Activated CD4-positive, CD25-positive, alpha-beta regulatory T cell treated with anti-CD3 and anti-CD28 coated beads, Interleukin-2, amount 50 U/mL, for 72 hours (primary cell): Measurements from ENCODE around the gene ALKAL2.

Experiments
- DNase-seq: peaks from one replicate; pipeline ENCODE4 v3.0.0; 2021

ALKAL2 gene

GRCh38 chr2:269356-270030 lies 18.4 kb downstream of the ALKAL2 start:
- no peak for DNase-seq

GRCh38 chr2:268323-268722 lies 19.6 kb downstream of the ALKAL2 start:
- no peak for DNase-seq

GRCh38 chr2:264493-265468 lies 23.1 kb downstream of the ALKAL2 start, which contains the start of gene ACP1:
Gene ACP1, plus strand, starts transcription at chr2:264947. Its CDS starts 18 bp downstream, at chr2:264965.
- DNase-seq, result peak; percentile 93

- DNase-seq, result peak; percentile 62
These were observed 24.0 kb downstream of the ALKAL2 start, which contains the start of gene SH3YL1 for GRCh38 chr2:263774-264492. Gene SH3YL1, minus strand, starts transcription at chr2:264032. Its CDS starts 48 bp downstream, at chr2:263984.

GRCh38 chr2:263022-263738 lies 24.7 kb downstream of the ALKAL2 start:
- no peak for DNase-seq

- no peak for DNase-seq
These were observed 25.8 kb downstream of the ALKAL2 start for GRCh38 chr2:262117-262516.

GRCh38 chr2:260507-261161 lies 27.3 kb downstream of the ALKAL2 start:
- DNase-seq, result no peak

- DNase-seq, result no peak
These were observed 28.0 kb downstream of the ALKAL2 start for GRCh38 chr2:259789-260331.

GRCh38 chr2:258933-259332 lies 29.0 kb downstream of the ALKAL2 start:
- DNase-seq, result no peak

- no peak for DNase-seq
These were observed 30.0 kb downstream of the ALKAL2 start for GRCh38 chr2:257842-258241.

GRCh38 chr2:257429-257828 lies 30.5 kb downstream of the ALKAL2 start:
- no peak for DNase-seq

- no peak for DNase-seq
These were observed 31.8 kb downstream of the ALKAL2 start for GRCh38 chr2:256094-256493.

- no peak for DNase-seq
These were observed 32.7 kb downstream of the ALKAL2 start for GRCh38 chr2:255195-255594.

GRCh38 chr2:254241-254640 lies 33.6 kb downstream of the ALKAL2 start:
- no peak for DNase-seq

- DNase-seq, result no peak
These were observed 34.7 kb downstream of the ALKAL2 start for GRCh38 chr2:253202-253638.

- DNase-seq, result no peak
These were observed 35.8 kb downstream of the ALKAL2 start for GRCh38 chr2:252001-252602.

GRCh38 chr2:249538-250042 lies 38.3 kb downstream of the ALKAL2 start:
- DNase-seq, result no peak

- DNase-seq, result no peak
These were observed 39.2 kb downstream of the ALKAL2 start for GRCh38 chr2:248724-249123.

- no peak for DNase-seq
These were observed 41.3 kb downstream of the ALKAL2 start for GRCh38 chr2:246489-247144.

- no peak for DNase-seq
These were observed 43.3 kb downstream of the ALKAL2 start for GRCh38 chr2:244547-244946.
